ENCODE results near the gene SORCS1. TPM values are rescaled to one million over a fixed set of nuclear protein-coding genes. Genes with fewer than 3 reads are reported as not detected.

SORCS1 gene
- total and polyA plus RNA-seq, 2 of the 8 experiments (the other 6 are each of a cell fraction or from before 2014, with no cell fraction given), result 4.1 to 4.6 TPM

DNA sequence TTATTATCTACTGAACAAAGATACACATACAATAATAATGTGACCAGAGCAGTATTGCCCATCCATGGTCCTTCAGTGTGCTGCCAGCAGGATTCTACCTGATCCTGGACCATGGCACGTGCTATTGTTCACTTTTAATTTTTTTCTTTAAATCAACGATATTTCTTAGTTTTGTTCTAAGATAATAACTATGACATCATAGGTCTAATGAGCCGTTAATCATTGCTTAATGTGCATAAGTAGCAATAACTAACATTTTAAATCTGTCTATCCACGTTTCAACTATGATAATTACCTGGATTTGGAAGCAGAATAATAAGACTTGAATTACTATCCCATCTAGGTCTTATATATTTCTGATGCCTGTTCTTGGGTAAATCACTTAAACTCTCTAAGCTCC lies 253.8 kb downstream of the SORCS1 start:
- no peak overlapping the region for H2BK20ac ChIP-seq (ENCODE audit: low read length)
- no peaks in the 10 kb centered on the region for H3K36me3 ChIP-seq (ENCODE audit: control insufficient read depth in 2 of 4, insufficient read depth in 4 of 4, low read length in 3 of 4)
- no peak for FAIRE-seq
- CTCF ChIA-PET (ENCODE audit: partially characterized antibody), result interaction anchor here (0.6 to 0.8 kb wide), 4 partner anchors 21 to 1538 kb away, joined by 3 to 5 read pairs (median 4); no protein-coding TSS in a partner anchor
- H3K27me3 ChIP-seq (replicated peaks in 1 of 4; ENCODE audit: control insufficient read depth in 3 of 4, extremely low read depth in 1 of 4, insufficient read depth in 3 of 4, low read length in 3 of 4), result no peaks in the 10 kb centered on the region
- no peaks in the 10 kb centered on the region; the same call in 1 of the 2 replicates for H3K23me2 ChIP-seq (ENCODE audit: low read depth, low read length)
- no peak overlapping the region for H3K23ac ChIP-seq (ENCODE audit: insufficient read length)
- no peaks in the 10 kb centered on the region for H3K79me2 ChIP-seq (ENCODE audit: control insufficient read depth in 1 of 2, insufficient read depth in 2 of 2, low read length in 2 of 2)
- no peak overlapping the region for H3K4me2 ChIP-seq (ENCODE audit: insufficient read depth in 1 of 2, low read depth in 2 of 2, low read length in 2 of 2)
- H4K91ac ChIP-seq (replicated peaks; ENCODE audit: insufficient read length, low read length), result no peak overlapping the region
- H3K4me1 ChIP-seq (replicated peaks in 1 of 4; ENCODE audit: control insufficient read depth in 3 of 4, insufficient read depth in 4 of 4, low read length in 3 of 4), result peaks cover 0 to 20% (median 15%) of the 10 kb centered on the region in 4 experiments; a peak in 4 of 7 replicates
- no peak overlapping the region for H2BK5ac ChIP-seq (ENCODE audit: low read depth, low read length)
- no peak overlapping the region for H3K56ac ChIP-seq (replicated peaks; ENCODE audit: insufficient read length, low read depth, low read length)
- no peak overlapping the region for H2BK120ac ChIP-seq (replicated peaks; ENCODE audit: low read depth, low read length)
- no peak overlapping the region for H2AK5ac ChIP-seq (ENCODE audit: low read depth, low read length)
- no peak overlapping the region for H3K27ac ChIP-seq (ENCODE audit: low read depth, low read length)
- H2BK12ac ChIP-seq (ENCODE audit: low read depth, low read length), result no peak overlapping the region
- no peak overlapping the region for H4K8ac ChIP-seq (ENCODE audit: extremely low read depth, insufficient read depth, low read length)
- no peak overlapping the region for H3K4me3 ChIP-seq (ENCODE audit: extremely low read depth in 1 of 4, insufficient read depth in 2 of 4, low read depth in 3 of 4, low read length in 4 of 4)
- no peak overlapping the region for H3K4ac ChIP-seq (replicated peaks; ENCODE audit: insufficient read length, low read depth, low read length)
- DNase-seq (ENCODE audit: low read depth in 1 of 2, low spot score in 2 of 2), result no peak
- 82% methylated on average over 4 of the region's 4 CpGs; no CpG with 5 or more reads in 1 of the 2 experiments for WGBS, 2 experiments (ENCODE audit: extremely low coverage in 1 of 2, insufficient coverage in 1 of 2, insufficient read length in 1 of 2, insufficient replicate concordance in 2 of 2, low coverage in 1 of 2, low lambda C conversion rate in 2 of 2, missing lambda C conversion rate in 1 of 2)
- H3K79me1 ChIP-seq (ENCODE audit: low read depth, low read length), result no peaks in the 10 kb centered on the region
- no peak overlapping the region for H3K9ac ChIP-seq (replicated peaks in 1 of 4; ENCODE audit: extremely low read depth in 1 of 4, low read depth in 3 of 4, low read length in 3 of 4)
- no peaks in the 10 kb centered on the region for H4K20me1 ChIP-seq (replicated peaks in 1 of 2; ENCODE audit: control insufficient read depth in 1 of 2, insufficient read depth in 2 of 2, low read length in 2 of 2)
- no peak overlapping the region for H3K18ac ChIP-seq (ENCODE audit: extremely low read depth, low read length)
- H2AFZ ChIP-seq (ENCODE audit: low read length), result no peak overlapping the region
- H4K5ac ChIP-seq (ENCODE audit: insufficient read length, low read depth, low read length), result no peak overlapping the region
- H2BK15ac ChIP-seq (ENCODE audit: low read length), result no peak overlapping the region
- no peak overlapping the region for H3K14ac ChIP-seq (ENCODE audit: insufficient read length)
- no peaks in the 10 kb centered on the region; a peak in 1 of 4 replicates for H3K9me3 ChIP-seq (ENCODE audit: insufficient read depth in 2 of 2, low read depth in 1 of 2, low read length in 1 of 2)
- POLR2A ChIA-PET (ENCODE audit: partially characterized antibody), result no interaction called here
- no peak for TF ChIP-seq SP1 (IDR thresholded peaks at IDR 0.05; ENCODE audit: low read depth, low read length)
